NCI-H1417 treated with DMSO at 0.1 percent for 48 hours (cell line): ENCODE measurements around the gene MLC1.

Source experiments
- DNase-seq: peaks from one replicate; lab custom pipeline; 2025; lab: John Stamatoyannopoulos, UW

MLC1 gene

DNA sequence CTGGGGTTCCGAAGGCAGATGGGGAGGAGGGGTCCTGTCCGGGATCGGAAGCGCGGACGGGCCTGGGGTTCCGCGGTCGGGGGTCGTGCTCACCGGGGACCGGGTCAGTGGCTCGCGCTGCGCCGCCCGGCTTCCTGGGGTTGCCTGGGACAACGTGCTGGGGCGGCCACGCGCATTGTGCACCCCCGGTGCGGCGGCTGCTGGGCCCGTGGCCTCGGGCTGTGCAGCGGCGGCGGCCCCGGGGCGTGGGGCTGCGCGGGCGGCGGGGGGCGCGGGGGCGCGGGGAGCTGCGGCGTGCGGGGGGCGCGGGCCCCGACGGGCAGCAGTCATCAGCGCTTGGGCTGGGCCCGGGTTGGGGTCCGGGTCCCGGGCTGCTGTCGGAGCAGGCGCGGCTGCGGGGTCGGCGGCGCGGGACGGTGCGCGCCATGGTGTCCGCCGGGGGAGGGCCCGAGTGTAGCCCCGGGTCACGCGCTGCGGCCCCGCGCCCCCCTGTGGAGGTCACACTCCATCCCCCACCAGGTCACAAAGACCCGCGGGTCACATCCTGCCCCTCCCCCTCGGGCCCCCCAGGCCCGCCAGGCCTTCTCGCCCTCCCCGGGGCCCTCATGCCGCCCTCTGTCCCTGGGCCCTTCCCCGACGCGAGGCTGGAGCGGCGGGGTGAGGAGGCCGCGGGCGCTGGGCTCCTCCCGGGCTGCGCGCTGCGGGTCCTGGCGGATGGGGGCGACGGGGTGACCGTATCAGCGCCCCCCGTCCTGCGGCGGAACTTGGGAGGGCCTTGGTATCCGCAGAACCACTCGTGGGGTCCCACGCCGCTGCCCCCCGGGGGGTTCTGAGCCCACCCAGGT lies 26.9 kb downstream of the MLC1 start, which contains the start of gene TTLL8:
TTLL8 (minus strand) TSS at position 238 of the 845 bp plus-strand sequence.
- DNase-seq: no peak

DNA sequence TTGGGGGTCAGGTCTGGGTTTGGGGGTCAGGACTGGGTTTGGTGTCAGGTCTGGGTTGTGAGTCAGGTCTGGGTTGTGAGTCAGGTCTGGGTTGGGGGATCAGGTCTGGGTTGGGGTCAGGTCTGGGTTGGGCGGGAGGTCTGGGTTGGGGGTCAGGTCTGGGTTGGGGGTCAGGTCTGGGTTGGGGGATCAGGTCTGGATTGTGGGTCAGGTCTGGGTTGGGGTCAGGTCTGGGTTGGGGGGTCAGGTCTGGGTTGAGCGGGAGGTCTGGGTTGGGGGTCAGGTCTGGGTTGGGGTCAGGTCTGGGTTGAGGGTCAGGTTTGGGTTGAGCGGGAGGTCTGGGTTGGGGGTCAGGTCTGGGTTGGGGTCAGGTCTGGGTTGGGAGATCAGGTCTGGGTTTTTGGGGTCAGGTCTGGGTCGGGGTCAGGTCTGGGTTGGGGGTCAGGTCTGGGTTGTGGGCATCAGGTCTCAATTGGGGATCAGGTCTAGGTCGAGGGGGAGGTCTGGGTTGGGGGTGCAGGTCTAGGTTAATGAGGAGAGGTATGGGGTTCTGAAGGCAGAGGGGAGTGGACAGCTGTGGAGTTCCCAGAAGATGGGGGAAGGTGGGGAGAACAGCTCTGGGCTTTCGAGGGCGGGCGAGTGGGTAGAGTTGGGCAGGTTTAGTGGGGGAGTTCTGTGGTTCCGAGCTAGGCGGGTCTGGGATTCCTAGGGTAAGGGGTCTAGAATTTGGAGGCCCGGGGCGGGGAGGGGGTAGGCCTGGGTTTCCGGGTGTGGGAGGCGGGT lies 27.8 kb downstream of the MLC1 start:
- DNase-seq: no peak

DNA sequence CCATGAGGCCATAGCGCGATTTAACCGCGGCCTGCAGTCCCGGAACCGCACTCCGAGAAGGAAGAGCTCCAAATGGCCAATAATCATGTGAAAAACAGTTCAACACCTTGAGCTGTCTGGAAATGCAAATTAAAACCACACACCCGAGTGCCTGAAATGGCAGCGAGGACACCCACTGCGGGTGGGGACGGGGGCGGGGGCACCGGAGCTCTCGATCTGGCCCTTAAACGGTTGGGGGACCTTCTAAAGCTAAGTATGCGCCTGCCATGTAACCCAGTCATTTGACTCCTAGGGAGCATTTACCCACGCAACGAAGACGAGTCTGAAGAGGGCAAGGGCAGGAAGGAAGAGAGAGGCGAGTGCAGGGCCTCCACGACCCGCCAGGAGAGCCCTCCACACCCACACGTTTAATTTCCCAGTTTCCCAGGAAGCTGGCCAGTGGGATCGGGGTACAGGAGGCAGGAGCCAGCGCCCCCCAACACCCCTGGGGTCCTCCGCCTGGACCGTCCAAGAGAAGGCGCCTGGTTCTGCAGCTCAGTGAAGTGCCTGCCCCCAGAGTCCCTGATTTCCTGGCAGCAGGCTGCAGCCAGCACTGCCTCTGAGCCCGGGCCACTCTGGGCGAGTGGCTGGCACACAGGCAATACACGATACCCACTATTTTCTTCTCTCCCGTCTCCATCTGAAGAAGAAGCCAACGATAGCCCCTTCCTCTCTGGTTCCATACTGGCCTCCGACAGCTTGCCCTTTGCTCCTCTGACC lies 28.8 kb downstream of the MLC1 start:
- DNase-seq: no peak

DNA sequence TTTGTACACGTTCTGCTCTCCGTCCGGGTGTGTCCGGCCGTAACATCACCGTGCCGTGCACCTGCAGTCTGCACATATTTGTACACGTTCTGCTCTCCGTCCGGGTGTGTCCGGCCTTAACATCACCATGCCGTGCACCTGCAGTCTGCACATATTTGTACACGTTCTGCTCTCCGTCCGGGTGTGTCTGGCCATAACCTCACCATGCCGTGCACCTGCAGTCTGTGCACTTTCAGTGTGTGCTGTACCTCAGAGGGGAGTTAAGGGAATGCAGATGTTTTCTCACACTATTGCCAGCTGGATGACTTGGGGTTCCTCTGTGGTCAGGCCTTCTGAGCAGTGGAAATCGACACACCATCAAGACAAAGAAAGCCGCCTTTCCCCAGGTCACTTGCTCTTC lies 31.4 kb downstream of the MLC1 start:
- DNase-seq: no peak

DNA sequence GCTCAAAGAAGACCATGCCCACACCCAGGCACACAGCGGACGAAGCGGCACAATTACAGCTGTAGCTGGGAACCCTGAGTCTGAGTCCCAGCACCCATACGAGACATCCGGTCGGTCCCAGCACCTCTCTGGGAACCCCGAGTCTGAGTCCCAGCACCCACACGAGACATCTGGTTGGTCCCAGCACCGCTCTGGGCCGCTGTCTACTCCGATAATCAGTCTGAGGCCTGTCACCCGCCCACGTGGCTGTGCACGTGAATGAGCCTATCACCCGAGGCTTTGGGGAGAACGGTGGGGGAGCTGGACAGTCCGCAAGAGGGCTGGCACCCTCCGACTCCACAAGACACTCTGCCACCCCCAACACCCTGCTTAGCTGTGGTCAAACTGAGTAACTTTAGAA lies 33.3 kb downstream of the MLC1 start:
- no peak for DNase-seq

DNA sequence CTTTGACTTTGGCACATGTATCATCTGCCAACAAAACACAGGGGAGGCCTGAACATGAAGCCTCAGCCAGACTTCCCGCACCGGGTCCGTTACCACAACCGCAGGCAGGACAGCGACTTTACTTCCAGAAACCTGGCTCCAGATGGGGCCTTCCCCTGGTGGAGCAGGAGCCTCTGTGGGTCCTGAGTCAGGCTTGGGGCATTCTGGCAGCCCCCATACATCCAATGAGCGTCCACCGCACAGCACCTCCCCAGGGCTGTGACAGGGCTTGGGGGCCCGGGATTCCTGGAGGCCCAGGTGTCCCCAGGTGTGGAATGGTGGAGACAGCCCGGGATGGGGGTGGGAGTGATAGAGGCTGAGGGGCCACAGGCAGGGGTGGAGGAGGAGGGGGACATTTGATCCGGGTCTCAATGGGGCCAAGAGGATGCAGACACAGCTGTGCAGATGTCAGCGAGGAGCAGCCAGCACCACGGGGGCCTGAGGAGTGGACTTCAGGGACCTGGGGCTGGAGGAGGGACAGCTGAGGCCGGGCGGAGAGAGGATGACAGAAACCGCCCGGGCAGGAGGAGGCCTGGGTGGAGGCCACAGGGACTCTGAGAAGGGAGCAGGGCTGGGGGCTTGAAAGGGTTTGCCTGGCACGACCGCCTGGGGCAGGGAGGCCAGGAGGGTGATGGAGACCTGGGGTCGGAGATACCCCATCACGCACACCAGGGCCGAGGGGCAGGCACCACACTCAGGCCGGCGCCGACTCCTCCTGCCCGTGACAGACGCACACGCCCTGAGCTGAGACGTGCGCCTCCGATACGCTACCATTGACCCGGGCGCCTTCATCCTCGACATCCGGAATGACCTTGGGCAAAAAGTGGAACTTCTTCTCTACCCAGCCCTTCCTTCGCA lies 35.7 kb downstream of the MLC1 start:
- no peak for DNase-seq

DNA sequence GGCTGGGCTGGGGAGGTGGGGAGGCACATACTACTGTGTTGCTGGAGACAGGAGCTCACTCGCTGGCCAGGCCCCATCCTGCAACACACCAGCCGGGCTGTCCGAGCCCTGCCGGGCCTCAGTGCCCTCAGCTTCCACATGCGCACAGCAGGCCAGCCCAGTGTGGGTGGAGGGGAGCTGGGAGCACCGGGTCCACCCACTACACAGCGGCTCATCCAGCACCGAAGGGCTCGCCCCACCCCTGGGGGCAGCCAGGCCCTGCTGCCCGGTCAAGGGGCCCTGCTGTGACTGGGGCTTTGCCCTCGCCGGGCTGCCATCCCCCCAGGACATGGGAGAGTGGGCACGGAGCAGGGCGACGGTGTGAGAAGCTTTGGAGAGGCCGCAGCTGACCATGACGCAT lies 36.4 kb downstream of the MLC1 start:
- DNase-seq: no peak

DNA sequence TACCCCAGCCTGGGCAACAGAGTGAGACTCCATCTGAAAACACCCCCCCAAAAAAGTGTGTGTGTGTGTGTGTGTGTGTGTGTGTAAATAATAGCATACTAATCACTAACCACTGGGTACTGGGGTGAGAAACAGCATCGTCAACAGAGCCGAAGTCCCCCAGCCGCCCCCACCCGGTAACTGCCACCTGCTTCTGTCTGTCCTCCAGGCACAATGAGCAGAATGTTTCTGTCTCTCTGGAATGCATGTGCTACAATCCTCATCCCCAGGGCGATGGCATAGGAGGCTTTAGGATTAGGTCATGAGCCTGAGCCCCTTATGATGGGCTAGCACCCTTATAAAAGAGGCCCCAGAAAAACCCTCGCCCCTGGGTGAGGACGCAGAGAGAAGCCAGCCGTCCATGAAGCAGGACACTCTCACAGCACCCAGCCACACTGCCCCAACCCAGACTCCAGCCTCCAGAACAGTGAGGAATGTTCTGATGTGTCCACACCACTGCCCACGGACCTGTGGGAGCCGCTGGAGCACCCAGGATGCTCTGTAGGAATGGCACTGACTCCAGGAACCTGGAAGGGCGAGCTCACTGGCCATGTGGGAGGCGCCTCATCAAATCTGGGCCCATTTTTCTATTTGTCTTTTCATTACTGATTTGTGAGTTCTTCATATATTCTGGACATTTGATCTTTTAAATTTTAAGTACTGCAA lies 37.0 kb downstream of the MLC1 start:
- DNase-seq: no peak

DNA sequence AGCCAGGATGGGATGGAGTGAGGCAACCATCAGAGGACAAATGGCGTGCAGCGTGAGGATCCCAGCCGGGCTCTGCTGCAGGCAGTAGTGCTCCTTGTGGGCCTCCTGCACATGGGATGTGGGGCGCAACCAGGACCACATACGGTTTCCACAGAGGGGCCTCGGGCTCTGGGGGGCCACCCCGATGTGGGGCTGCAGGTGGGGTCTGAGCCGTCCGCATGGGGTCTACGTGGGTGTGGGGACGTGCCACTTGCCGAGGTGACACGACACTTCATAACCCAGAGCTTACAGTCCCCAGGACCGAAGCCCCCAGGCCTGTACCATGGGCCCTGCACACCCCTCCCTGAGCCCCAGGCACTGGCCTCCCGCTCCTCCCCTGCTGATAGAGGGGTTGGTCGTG lies 37.9 kb downstream of the MLC1 start:
- DNase-seq: no peak

DNA sequence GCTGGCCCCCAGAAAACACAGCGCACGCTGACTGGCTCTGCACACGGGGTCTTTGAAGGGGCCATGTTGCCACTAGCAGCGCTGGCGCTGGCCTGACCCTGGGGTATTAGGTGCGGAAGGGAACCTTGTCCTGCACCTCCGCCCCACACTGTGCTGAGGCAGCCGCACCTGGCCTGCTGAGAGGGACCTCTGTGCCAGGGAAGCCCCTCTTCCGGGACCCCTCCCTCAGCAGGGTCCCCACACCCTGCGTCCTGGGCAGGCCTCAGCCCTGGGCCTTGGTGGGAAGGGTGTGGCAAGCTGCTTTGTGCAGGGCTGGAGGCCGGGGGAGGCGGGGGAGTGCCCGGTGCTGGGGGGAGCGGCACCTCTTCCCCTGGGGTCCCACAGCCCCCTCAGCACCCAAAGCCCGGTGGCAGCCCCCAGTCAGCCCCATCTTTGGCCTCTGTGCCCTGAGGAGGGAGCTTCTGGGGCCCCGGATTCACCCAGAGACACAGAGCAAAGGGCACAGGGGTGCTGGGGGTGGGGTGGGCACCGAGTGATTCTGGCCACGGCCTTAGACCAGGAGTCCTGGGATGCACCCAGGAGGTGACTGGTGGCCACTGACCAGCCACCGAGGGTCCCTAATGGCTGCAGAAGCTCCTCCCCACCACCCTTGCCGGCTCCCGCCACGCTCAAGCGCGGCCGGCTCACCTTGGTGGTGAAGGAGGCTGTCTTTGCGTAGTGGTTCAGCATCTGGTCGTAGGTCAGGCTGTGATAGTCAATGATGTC lies 38.6 kb downstream of the MLC1 start:
- DNase-seq: no peak

DNA sequence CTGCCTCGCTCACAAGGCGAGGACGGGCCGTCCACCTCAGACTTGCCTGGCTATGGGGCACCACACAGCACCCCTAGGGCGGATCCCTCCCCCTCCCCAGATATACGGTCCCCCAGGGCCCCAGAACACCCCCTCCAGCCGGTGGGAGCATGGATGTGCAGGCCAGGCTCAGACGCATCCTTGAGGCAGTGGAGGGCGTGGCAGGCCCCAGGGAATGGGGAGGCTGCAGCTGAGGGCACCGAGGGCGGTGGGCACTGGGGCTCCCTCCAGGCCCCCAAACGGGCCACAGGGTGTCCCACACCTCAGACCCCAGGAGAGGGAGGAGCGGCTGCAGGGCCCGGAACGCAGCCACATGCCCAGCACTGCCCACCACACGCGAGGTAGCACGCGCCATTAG lies 39.2 kb downstream of the MLC1 start:
- no peak for DNase-seq

DNA sequence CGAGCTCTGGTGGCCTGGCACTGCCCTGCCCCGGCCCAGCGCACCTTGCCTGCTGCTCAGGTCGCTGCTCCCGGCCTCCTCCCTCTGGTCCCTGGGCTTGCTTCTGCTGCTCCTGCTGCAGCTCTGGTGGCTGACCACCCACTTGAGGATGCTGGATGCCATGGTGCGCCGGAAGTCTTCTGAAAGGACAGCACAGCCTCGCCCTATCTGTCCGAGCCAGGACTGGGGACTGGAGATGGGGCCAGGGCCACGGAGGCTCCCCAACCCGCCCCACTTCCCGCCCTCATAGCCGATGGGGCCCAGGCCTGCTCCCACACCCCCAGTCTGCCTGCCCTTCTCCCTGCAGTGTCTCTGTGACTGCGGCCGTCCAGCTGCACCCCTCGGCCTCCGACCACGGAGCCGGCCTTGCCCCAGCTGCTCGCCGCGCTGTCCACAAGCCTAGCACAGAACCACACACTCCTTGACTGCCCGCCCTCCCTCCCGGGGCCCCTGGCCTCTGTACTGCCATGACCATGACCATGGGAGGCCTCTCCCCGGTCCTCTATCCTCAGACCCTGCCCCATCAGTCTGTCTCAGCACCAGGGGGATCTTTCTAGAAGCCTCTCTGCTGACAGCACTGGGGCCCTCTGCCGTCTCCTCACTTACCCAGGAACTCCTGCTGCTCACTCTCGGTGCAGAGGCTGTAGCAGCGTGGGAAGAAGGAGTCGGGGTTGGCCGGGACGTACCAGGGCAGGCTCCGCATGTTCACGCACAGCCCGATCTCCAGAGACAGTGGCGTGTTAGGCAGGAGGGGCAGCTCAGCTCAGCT lies 39.8 kb downstream of the MLC1 start:
- no peak for DNase-seq

DNA sequence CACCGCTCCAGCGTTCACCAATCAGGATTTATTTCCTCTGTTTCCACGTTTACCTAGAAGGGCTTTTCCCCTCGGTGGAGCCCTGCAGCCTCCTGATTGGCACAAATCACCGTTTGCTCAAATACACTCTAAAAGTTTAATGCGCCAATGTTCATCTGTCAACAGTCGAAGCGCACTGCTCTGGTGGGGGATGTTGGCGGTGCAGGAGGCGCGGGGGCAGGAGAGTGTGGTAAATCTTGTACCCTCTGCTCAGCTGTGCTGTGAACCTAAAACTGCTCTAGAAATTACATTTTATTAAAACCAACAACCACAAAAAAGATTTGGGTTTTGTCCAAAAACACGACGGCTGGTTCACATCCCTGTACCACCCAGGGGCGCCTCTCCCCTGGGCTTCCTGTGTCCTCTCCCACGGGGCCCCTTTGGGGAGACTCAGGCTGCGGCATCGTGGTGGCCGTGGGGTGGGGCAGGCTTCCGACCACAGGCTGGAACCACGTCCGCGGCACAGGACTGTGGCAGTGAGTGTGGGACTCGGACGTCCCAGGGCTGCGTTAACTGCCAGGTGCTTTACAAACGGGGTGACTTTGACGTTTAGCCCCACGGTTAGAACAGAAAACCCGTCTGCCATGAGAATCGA lies 40.6 kb downstream of the MLC1 start:
- DNase-seq: no peak

DNA sequence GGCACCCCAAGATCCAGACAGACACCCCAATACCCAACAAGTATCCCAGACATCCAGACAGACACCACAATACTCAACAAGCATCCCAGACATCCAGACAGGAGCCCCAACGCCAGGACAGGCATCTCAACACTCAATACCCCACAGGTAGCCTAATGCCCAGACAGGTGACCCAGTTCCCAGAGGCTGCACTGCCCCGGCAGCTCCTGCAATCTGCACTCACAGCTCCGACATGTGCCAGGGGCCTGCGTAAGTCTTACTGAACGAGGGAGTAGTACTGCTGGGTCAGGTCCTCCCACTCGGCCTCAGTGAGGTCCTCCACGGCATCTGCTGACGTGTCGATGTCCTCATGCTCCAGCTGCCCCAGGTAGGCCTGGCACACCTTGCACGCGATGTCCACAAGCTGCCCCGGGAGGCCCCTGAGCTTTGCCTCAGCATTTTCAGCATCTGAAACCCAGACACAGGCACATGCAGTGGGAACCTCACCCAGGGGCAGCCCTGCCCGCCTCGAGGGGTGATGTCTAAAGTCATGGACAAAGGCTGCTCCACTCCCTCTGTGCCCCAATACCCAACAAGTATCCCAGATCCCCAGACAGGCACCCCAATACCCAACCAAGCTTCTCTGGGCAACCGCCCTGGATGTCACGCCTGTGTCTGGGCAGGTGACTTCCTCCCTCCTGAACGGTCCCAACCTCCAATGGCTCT lies 43.7 kb downstream of the MLC1 start:
- DNase-seq: no peak

DNA sequence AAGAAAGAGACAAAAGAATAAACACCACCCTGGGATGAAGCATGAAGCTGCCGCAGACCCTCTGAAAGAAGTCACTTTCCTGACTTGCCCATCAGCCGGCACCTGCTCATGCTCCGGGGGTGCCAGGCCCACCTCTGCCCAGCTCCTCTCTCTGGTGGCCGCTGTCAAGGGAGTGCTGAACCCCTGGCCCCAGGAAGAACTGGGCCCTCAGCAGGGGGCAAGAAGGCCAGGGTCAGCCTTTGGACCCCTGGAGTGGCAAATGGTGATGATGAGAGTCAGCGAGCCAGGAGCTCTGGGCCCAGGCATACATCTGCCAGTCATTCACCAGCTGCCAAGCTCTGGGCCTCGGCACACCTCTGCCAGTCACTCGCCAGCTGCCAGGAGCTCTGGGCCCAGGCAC lies 44.5 kb downstream of the MLC1 start:
- DNase-seq: no peak

DNA sequence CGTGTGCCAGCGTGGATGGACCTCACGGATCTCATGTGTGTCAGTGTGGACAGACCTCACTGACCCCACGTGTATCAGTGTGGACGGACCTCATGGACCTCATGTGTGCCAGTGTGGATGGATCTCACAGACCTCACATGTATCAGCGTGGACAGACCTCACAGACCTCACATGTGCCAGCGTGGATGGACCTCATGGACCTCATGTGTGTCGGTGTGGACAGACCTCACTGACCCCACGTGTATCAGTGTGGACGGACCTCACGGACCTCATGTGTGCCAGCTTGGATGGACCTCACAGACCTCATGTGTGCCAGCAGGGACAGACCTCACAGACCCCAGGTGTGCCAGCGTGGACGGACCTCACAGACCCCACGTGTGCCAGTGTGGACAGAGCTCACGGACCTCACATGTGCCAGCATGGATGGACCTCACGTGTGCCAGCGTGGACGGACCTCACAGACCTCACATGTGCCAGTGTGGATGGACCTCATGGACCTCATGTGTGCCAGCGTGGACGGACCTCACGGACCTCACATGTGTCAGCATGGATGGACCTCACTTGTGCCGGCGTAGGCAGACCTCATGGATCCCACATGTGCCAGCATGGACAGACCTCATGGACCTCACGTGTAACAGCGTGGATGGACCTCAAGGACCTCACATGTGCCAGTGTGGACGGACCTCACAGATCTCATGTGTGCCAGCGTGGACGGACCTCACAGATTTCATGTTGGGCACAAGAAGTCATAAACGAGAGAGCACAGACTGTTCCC lies 45.4 kb downstream of the MLC1 start:
- DNase-seq: no peak

DNA sequence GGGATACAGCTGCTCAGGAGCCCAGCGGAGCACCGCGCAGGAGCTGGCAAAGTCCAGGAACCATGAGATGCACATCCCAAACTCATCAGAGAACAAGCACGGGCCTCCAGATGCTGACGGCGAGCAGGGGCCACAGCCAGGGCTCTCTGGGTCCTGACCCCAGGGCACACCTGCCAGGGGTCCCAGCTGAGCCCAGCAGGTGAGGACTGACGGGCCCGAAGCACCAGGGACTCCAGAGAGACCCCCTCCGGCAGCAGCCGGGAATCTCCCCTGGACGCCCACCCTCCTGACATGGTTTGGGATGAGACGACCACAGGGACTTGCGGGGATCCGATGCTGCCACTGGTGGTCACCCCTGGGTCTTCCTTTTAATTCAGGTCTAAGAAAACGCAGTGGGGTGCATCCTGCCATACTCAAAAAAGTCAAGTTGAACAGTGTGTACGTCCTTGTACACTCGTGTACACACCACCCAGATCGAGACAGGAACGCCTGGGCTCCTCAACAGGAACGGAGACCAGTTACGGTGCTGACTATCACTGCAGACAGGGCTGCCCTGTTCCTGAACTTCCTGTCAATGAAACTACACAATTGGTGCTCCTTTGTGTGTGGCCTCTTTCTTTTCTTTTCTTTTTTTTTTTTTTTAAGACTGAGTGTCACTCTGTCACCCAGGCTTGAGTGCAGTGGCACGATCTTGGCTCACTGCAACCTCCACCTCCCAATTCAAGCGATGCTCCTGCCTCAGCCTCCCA lies 49.1 kb downstream of the MLC1 start:
- no peak for DNase-seq
